OCI-M2 (cell line): ENCODE results near the gene ZFYVE28.
"Not testable (repeated sequence)": the region's sequence is repeated elsewhere in the genome, so short reads cannot be mapped to it uniquely, and the experiment has no call there.

Source experiments
- DNase-seq: peaks from one replicate; lab custom pipeline; 2025; ENCODE audit not compliant: unreplicated experiment; lab: John Stamatoyannopoulos, UW

ZFYVE28 gene

GRCh38 chr4:2417765-2418649, at the start of gene ZFYVE28:
Gene ZFYVE28 (minus strand): TSS chr4:2418645. CDS start chr4:2418323, 322 bp downstream.
- no peak for DNase-seq

DNA sequence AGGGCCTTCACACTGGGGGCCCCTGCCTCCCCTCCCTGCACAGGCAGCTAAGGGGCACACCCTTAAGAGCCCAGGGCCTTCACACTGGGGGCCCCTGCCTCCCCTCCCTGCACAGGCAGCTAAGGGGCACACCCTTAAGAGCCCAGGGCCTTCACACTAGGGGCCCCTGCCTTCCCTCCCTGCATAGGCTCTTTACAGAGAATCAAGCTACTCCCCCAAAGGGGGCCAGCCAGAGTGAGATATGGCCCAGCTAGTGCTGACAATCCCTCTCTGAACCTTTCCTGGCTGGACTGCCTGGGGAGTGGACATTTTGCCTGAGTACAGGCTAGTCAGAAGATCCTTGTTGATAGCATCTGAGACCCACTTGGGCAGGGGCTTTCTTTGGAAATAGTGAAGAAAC, 47.1 kb upstream of the ZFYVE28 start:
- not testable (repeated sequence) for DNase-seq

GRCh38 chr4:2465032-2465431, 46.6 kb upstream of the ZFYVE28 start:
- DNase-seq: no peak

DNA sequence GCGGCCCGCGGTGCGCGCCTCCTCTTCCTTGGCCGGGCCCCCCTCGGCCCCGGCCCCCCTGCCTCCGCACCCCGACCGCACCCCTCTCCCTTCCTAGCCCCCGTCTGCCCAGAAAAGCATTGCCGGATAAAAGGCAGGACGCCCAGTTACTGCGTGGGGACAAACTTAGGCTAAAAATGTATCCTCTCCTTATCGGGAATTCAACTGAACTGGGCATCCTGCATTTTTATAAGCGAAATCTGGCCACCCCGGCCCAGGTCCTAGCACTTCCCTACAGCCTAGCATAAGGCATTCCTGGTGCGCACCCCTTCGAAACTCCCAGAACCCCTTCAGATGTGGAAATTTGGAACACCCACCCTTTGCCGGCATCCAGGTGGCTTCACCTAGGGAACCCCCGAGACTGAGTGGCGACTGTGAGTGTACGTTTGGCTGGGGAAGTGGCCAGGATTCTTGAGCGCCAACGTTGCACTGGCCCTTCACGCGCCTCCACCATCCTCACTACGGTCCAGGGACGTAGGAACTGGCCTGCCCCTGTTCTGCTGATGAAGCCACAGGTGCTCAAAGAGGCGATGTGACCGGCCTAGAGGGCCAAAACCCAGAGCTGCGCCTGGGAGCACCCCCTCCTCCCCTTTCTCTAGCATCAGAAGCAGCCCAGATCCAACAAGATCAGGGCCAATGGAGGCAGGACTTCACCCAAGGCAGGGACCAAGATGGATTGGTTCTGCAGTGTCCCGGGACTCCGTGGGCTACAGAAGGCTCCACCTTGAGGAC, 44.7 kb upstream of the ZFYVE28 start:
- no peak for DNase-seq

DNA sequence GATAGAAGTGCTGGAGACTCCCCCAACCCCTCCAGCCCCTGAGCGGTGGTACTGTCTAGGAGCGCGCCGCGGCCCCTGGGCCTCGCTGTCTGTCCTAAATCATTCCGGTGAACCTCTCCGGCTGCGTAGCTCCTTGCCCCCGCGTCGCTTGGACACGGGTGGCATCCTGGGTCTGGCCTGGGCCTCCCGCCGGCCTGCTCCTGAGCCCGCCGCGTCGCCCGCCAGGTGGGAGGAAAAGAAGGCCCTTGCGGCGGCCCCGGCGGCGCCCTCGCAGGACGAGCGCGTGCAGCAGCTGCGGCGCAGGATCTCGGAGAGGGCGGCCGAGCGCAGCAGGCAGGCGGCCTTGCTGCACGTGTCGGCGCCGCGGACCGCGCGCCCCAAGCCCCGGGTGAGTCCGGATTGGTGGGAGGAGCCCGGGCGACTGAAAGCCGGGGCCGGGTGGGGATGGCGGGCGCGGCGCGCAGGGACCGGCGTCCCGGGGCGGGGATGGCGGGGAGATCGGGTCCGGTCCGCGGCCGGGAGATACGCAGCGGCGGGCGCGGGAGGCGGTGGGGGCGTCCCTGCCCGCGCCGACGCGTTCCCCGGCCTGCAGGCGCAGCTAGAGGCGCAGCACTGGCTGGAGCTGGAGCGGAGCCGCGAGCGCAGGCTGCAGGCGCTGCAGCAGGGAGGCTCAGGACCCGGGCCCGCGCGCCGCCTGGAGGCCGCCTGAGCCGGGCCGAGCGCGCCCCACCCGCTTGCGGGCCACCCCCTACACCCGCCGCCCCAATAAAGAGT, 44.0 kb upstream of the ZFYVE28 start:
- DNase-seq: no peak

GRCh38 chr4:2461246-2461960, 43.0 kb upstream of the ZFYVE28 start:
- no peak for DNase-seq

DNA sequence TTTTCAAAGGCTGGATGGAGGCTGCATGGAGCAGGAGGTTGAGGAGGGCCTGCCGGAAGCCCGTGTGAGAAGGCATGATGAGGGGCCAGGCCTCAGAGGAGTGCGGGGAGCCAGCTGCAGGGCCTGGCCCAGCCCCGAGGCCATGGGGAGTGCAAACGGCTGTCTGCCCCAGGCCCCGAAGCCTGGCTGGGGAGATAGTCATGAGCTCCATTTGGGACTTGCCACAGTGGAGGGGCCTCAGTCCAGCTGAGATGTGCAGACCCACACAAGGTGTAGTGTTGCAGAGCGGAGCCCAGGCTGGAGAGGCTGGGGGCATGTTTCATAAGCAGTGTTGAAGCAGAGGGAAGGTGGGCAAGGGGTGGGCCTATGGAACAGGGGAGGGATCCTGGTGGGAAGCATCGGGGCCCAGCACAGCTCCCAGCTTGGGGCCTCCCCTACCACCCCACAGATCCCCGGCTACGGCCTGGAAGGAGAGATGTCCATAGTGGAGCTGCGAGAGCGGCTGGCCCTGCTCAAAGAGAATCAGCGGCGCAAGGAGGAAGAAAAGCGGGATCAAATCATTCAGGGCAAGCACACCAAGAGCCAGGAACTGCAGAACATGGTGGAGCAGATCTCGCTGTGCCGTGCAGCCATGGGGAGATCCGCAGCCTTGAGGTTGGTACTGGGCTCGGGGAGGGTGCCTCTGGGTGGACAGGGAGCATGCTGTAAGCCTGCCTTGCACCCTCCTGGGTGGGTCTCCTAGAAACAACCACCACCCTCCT, 41.3 kb upstream of the ZFYVE28 start:
- DNase-seq: no peak

GRCh38 chr4:2458546-2459491, 40.4 kb upstream of the ZFYVE28 start:
- DNase-seq: no peak

DNA sequence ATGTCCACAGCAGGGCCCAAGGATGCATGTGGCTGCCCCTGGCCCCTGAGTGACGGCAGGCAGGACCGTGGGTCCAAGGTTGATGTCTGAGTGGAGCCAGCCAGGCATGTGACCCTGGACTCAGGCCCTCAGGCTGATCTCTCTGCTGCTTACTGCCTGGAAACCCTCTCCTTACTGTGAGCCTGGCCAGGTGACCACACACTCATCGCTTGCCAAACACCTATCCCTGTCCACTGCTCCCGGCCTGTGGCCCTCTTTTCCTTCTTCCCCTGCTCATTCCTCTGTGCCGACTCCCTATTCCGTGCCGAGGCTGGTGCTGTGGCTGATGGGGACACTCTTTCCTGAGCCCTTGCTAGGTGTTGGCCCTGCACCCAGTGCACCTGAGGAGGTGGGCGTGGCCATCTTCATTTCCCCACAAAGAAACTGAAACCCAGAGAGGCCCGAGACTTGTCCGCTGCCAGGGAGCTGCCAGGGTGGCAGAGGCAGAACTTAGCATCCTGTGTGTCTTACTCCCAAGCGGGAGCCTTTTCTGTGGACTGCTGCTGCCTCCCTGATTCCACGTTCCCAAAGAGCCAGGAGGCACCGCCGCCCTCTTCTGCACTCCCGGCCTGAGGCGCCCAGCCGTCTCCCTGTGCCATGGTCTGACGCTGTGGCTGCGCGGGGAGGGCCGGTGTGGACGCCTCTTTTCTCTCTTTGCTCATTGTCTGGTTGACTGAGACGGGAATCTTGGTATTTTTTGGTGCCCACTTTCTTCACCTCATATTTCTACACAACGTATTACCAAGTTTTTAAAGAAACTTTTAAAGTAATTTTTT, 39.2 kb upstream of the ZFYVE28 start:
- DNase-seq: no peak

- no peak for DNase-seq
Observed at GRCh38 chr4:2451821-2452785, 33.7 kb upstream of the ZFYVE28 start.

DNA sequence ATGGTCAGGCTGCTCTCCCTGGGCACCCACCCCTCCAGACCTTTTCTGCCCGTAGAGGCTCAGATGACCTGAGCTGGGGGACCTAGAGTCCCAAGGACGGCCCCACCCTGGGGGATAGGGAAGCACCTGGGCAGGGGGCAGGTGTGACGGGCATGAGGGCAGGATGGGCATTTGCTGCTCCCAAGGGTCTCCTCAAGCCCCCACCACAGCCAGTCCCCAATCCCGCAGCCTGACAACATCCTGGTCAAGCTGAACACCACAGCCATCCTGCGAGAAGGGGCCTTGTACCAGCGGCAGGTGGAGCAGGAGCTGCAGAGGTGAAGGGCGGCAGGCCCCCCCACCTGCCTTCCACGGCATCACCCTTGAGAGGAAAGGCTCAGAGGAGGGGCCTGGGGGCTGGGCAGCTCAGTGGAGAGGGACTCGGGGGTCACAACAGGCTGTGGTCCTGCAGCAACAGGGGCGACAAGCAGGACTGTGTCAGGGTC, 32.6 kb upstream of the ZFYVE28 start:
- no peak for DNase-seq

GRCh38 chr4:2450394-2451035, 32.1 kb upstream of the ZFYVE28 start:
- no peak for DNase-seq

DNA sequence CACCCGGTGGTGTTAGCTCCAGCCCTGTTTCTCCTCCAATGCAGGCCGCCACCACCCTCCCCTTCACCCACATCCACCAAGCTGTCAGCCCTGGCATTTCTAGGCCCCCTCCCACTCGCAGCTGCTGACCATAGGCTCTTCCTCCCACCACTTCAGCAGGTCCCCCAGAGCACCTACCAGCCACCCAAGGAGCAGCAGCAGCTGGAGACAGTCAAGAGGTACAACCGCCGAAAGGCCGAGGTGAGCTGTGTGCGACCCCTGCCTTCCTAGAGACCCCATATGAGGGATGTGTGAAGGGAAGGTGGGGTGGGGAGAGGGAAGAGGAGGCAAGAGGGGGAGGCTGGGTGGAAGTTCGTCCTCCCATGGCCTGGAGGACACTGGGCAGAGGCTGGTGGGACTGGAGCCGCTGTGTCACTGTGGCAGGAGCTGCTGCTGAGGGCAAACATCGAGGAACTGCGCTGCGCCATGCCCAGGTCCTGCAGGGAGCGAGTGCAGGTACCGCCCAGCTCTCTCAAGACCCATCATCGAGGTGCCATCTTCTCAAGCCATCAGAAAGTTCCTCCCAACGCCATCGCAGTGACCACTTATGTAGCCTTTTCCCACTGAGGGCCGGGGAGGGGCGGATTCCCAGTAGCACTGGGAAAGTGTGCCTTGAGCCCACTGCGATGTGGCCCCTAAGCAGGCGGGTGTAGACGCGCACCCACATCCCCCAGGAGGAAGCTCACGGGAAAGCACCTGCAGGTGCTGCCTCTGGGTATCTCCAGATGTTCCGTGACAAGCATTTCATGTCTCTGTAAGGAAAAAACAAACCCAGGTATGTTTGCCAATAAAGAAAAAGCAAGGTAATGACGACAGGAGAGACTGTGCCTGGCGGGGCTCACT, 31.3 kb upstream of the ZFYVE28 start:
- DNase-seq: no peak

- no peak for DNase-seq
Observed at GRCh38 chr4:2449051-2449450, 30.6 kb upstream of the ZFYVE28 start.

- no peak for DNase-seq
Observed at GRCh38 chr4:2448589-2448988, 30.1 kb upstream of the ZFYVE28 start.
